ENCODE data around the gene ACHE. TPM values are rescaled to one million over a fixed set of nuclear protein-coding genes. Genes with fewer than 3 reads are reported as not detected.

ACHE gene
- total and polyA plus RNA-seq, 2 donors from 2014 or later: 1.6 to 3.6 TPM

- FAIRE-seq (no peak), DNase-seq (no peak)
- H3K36me3 ChIP-seq (ENCODE audit: control insufficient read depth in 2 of 3, insufficient read depth in 3 of 3, low read length in 3 of 3): no peaks in the 10 kb centered on the region
- peaks cover 0 to 6% (median 0%) of the 10 kb centered on the region in 3 donors for H3K4me1 ChIP-seq (ENCODE audit: control insufficient read depth in 2 of 3, insufficient read depth in 2 of 3, low read depth in 1 of 3, low read length in 3 of 3)
- H3K9me3 ChIP-seq (ENCODE audit: control insufficient read depth in 2 of 3, insufficient read depth in 1 of 3, low read length in 3 of 3): no peaks in the 10 kb centered on the region
- H3K9ac ChIP-seq (ENCODE audit: low read length in 3 of 3): no peak overlapping the region
- no peak for TF ChIP-seq CTCF (IDR thresholded peaks at IDR 0.05; ENCODE audit: borderline replicate concordance, extremely low read depth, insufficient read depth)
- intact Hi-C loops (cut with DNase I): loop anchor here (5.0 kb wide), 1 partner anchor 153 kb away; no protein-coding TSS in a partner anchor
- H3K4me3 ChIP-seq (ENCODE audit: low read length in 3 of 3): no peak overlapping the region
- H3K27me3 ChIP-seq (ENCODE audit: control insufficient read depth, insufficient read depth, low read length): peaks cover 5% of the 10 kb centered on the region
- H3K27ac ChIP-seq (ENCODE audit: low read depth in 2 of 2, low read length in 2 of 2): no peak overlapping the region
Measured at GRCh38 chr7:100899432-100899831, 3.7 kb upstream of the ACHE start.

- Histone ChIP-seq H3K27ac (ENCODE audit: low read depth in 2 of 2, low read length in 2 of 2) (no peak overlapping the region), H3K4me1 (ENCODE audit: control insufficient read depth in 2 of 3, insufficient read depth in 2 of 3, low read depth in 1 of 3, low read length in 3 of 3) (peaks cover 0 to 6% (median 0%) of the 10 kb centered on the region in 3 donors), H3K36me3 (ENCODE audit: control insufficient read depth in 2 of 3, insufficient read depth in 3 of 3, low read length in 3 of 3) (no peaks in the 10 kb centered on the region), H3K9ac (ENCODE audit: low read length in 3 of 3) (no peak overlapping the region), H3K9me3 (ENCODE audit: control insufficient read depth in 2 of 3, insufficient read depth in 1 of 3, low read length in 3 of 3) (no peaks in the 10 kb centered on the region), H3K27me3 (ENCODE audit: control insufficient read depth, insufficient read depth, low read length) (peaks cover 5% of the 10 kb centered on the region), H3K4me3 (ENCODE audit: low read length in 3 of 3) (no peak overlapping the region)
- TF ChIP-seq CTCF (IDR thresholded peaks at IDR 0.05; ENCODE audit: borderline replicate concordance, extremely low read depth, insufficient read depth): no peak
- intact Hi-C loops (cut with DNase I): loop anchor here (5.0 kb wide), 1 partner anchor 154 kb away; no protein-coding TSS in a partner anchor
- DNase-seq (no peak), FAIRE-seq (no peak)
Measured at GRCh38 chr7:100897772-100898454, 2.2 kb upstream of the ACHE start.

GRCh38 chr7:100896732-100897608 is 1.3 kb upstream of the ACHE start:
- peaks cover 0 to 6% (median 0%) of the 10 kb centered on the region in 3 donors for H3K4me1 ChIP-seq (ENCODE audit: control insufficient read depth in 2 of 3, insufficient read depth in 2 of 3, low read depth in 1 of 3, low read length in 3 of 3)
- H3K27ac ChIP-seq (ENCODE audit: low read depth in 2 of 2, low read length in 2 of 2): no peak overlapping the region
- H3K27me3 ChIP-seq (ENCODE audit: control insufficient read depth, insufficient read depth, low read length): peaks cover 5% of the 10 kb centered on the region
- H3K4me3 ChIP-seq (ENCODE audit: low read length in 3 of 3): peak overlapping the region in 1 of 3 donors; percentile 47
- TF ChIP-seq CTCF (IDR thresholded peaks at IDR 0.05; ENCODE audit: borderline replicate concordance, extremely low read depth, insufficient read depth): peak; percentile 66
- DNase-seq: peak; percentile 43 to 87 (median 69)
- no peak overlapping the region for H3K9ac ChIP-seq (ENCODE audit: low read length in 3 of 3)
- no peaks in the 10 kb centered on the region for H3K36me3 ChIP-seq (ENCODE audit: control insufficient read depth in 2 of 3, insufficient read depth in 3 of 3, low read length in 3 of 3)
- no peak for FAIRE-seq
- intact Hi-C loops (cut with DNase I): loop anchor here (5.0 kb wide), 1 partner anchor 155 kb away; no protein-coding TSS in a partner anchor
- H3K9me3 ChIP-seq (ENCODE audit: control insufficient read depth in 2 of 3, insufficient read depth in 1 of 3, low read length in 3 of 3): no peaks in the 10 kb centered on the region
